ENCODE data around the gene EFHD2. TPM values are rescaled to one million over a fixed set of nuclear protein-coding genes. Genes with fewer than 3 reads are reported as not detected.

EFHD2 gene
- total RNA-seq, 1 experiment from 2014 or later, result 192 TPM

GRCh38 chr1:15452866-15453571, 43.3 kb downstream of the EFHD2 start:
- CTCF ChIA-PET, result no interaction called here

GRCh38 chr1:15453734-15454133, 44.0 kb downstream of the EFHD2 start:
- peak overlapping the region; percentile 18; the same call in 1 of the 2 replicates for H3K27ac ChIP-seq (ENCODE audit: low read length)
- no TSS peak for BruUV-seq (replicated peaks)
- ChIA-PET POLR2A (ENCODE audit: unreplicated experiment) (no interaction called here), CTCF (no interaction called here)
- H3F3A ChIP-seq (ENCODE audit: low read length, unreplicated experiment), result no peaks in the 10 kb centered on the region
- H4K20me1 ChIP-seq (ENCODE audit: low read length), result no peaks in the 10 kb centered on the region
- no peaks in the 10 kb centered on the region for H3K9me3 ChIP-seq (ENCODE audit: low read length)
- no peak overlapping the region for H3K9ac ChIP-seq (ENCODE audit: low read length)
- H3K4me1 ChIP-seq (ENCODE audit: insufficient read depth, low read length), result peaks cover 11% of the 10 kb centered on the region; the same call in 1 of the 2 replicates
- intact Hi-C loops (cut with micrococcal nuclease), result loop anchor here (5.0 kb wide), 1 partner anchor 49 kb away; no protein-coding TSS in a partner anchor
- no peak overlapping the region for H3K4me3 ChIP-seq (ENCODE audit: low read length)
- H2AFZ ChIP-seq (ENCODE audit: low read length), result no peak overlapping the region
- no peaks in the 10 kb centered on the region for H3K79me2 ChIP-seq (ENCODE audit: low read length)
- TF ChIP-seq EZH2phosphoT487 (IDR thresholded peaks at IDR 0.05; ENCODE audit: borderline replicate concordance, low read length) (no peak), CTCF (conservative IDR thresholded peaks at IDR 0.05; ENCODE audit: low read depth, low read length) (no peak), EZH2 (IDR thresholded peaks at IDR 0.05; ENCODE audit: low read length, unreplicated experiment) (no peak)
- no peaks in the 10 kb centered on the region for H3K9me2 ChIP-seq (replicated peaks; ENCODE audit: low read length)
- no peaks in the 10 kb centered on the region for H3K36me3 ChIP-seq (ENCODE audit: low read depth, low read length)
- DNase-seq, result no peak
- ATAC-seq, result no peak
- 0 out of 2 replicates have a peak overlapping the region, but pooled peaks have one; percentile 9 for H3K4me2 ChIP-seq (ENCODE audit: low read length)
- no peaks in the 10 kb centered on the region for H3K27me3 ChIP-seq (ENCODE audit: low read length)

More at GRCh38 chr1:15452866-15453571, 43.3 kb downstream of the EFHD2 start:
- no peak overlapping the region for H3K27ac ChIP-seq (ENCODE audit: low read length)
- H3K4me2 ChIP-seq (ENCODE audit: low read length), result no peak overlapping the region
- DNase-seq, result no peak
- no peak overlapping the region for H3K9ac ChIP-seq (ENCODE audit: low read length)
- TF ChIP-seq EZH2phosphoT487 (IDR thresholded peaks at IDR 0.05; ENCODE audit: borderline replicate concordance, low read length) (no peak), EZH2 (IDR thresholded peaks at IDR 0.05; ENCODE audit: low read length, unreplicated experiment) (no peak), CTCF (conservative IDR thresholded peaks at IDR 0.05; ENCODE audit: low read depth, low read length) (no peak)
- POLR2A ChIA-PET (ENCODE audit: unreplicated experiment), result no interaction called here
- no peaks in the 10 kb centered on the region for H3K36me3 ChIP-seq (ENCODE audit: low read depth, low read length)
- no peaks in the 10 kb centered on the region for H3F3A ChIP-seq (ENCODE audit: low read length, unreplicated experiment)
- no peaks in the 10 kb centered on the region for H3K79me2 ChIP-seq (ENCODE audit: low read length)
- BruUV-seq (replicated peaks), result no TSS peak
- no peaks in the 10 kb centered on the region for H4K20me1 ChIP-seq (ENCODE audit: low read length)
- no peaks in the 10 kb centered on the region for H3K27me3 ChIP-seq (ENCODE audit: low read length)
- H3K9me2 ChIP-seq (replicated peaks; ENCODE audit: low read length), result no peaks in the 10 kb centered on the region
- ATAC-seq, result no peak
- no peak overlapping the region for H2AFZ ChIP-seq (ENCODE audit: low read length)
- H3K4me1 ChIP-seq (ENCODE audit: insufficient read depth, low read length), result peaks cover 11% of the 10 kb centered on the region; the same call in 1 of the 2 replicates
- intact Hi-C loops (cut with micrococcal nuclease), result loop anchor here (5.0 kb wide), 1 partner anchor 49 kb away; no protein-coding TSS in a partner anchor
- no peak overlapping the region for H3K4me3 ChIP-seq (ENCODE audit: low read length)
- no peaks in the 10 kb centered on the region for H3K9me3 ChIP-seq (ENCODE audit: low read length)

GRCh38 chr1:15454256-15454655, 44.6 kb downstream of the EFHD2 start:
- peak; percentile 77 for DNase-seq
- Histone ChIP-seq H3K4me1 (ENCODE audit: insufficient read depth, low read length) (peaks cover 11% of the 10 kb centered on the region; the same call in 1 of the 2 replicates), H3K9me2 (replicated peaks; ENCODE audit: low read length) (no peaks in the 10 kb centered on the region), H4K20me1 (ENCODE audit: low read length) (no peaks in the 10 kb centered on the region), H2AFZ (ENCODE audit: low read length) (no peak overlapping the region), H3F3A (ENCODE audit: low read length, unreplicated experiment) (no peaks in the 10 kb centered on the region), H3K36me3 (ENCODE audit: low read depth, low read length) (no peaks in the 10 kb centered on the region), H3K9ac (ENCODE audit: low read length) (no peak overlapping the region), H3K9me3 (ENCODE audit: low read length) (no peaks in the 10 kb centered on the region), H3K79me2 (ENCODE audit: low read length) (no peaks in the 10 kb centered on the region), H3K4me2 (ENCODE audit: low read length) (0 out of 2 replicates have a peak overlapping the region, but pooled peaks have one; percentile 9), H3K27ac (ENCODE audit: low read length) (peak overlapping the region; percentile 18; the same call in 1 of the 2 replicates), H3K27me3 (ENCODE audit: low read length) (no peaks in the 10 kb centered on the region), H3K4me3 (ENCODE audit: low read length) (no peak overlapping the region)
- peak; percentile 78 for ATAC-seq
- no TSS peak for BruUV-seq (replicated peaks)
- ChIA-PET CTCF (no interaction called here), POLR2A (ENCODE audit: unreplicated experiment) (no interaction called here)
- intact Hi-C loops (cut with micrococcal nuclease), result loop anchor here (5.0 kb wide), 1 partner anchor 48 kb away; no protein-coding TSS in a partner anchor
- no peak for TF ChIP-seq EZH2 (IDR thresholded peaks at IDR 0.05; ENCODE audit: low read length, unreplicated experiment)
- TF ChIP-seq EZH2phosphoT487 (IDR thresholded peaks at IDR 0.05; ENCODE audit: borderline replicate concordance, low read length), result no peak
